ENCODE measurements around the gene ICA1. TPM values are rescaled to one million over a fixed set of nuclear protein-coding genes. Genes with fewer than 3 reads are reported as not detected.

Gene ICA1
- total and polyA plus RNA-seq, 2 experiments from 2014 or later: 45.2 to 83.7 TPM

GRCh38 chr7:8305104-8305503, 43.1 kb upstream of the ICA1 start:
- peaks cover 30% of the 10 kb centered on the region for H3K36me3 Mint-ChIP-seq (ENCODE audit: low read depth)
- ATAC-seq: no peak
- peaks cover 32% of the 10 kb centered on the region for H3K9me3 Mint-ChIP-seq
- Histone ChIP-seq H3K27ac (ENCODE audit: low read depth) (no peak overlapping the region), H3K36me3 (ENCODE audit: insufficient read depth) (no peaks in the 10 kb centered on the region), H3F3A (replicated peaks; ENCODE audit: low read depth) (no peaks in the 10 kb centered on the region), H3K4me1 (ENCODE audit: insufficient read depth) (no peaks in the 10 kb centered on the region), H3K79me2 (replicated peaks; ENCODE audit: insufficient read depth) (no peaks in the 10 kb centered on the region), H3K9me2 (ENCODE audit: insufficient read depth) (no peaks in the 10 kb centered on the region), H3K4me3 (no peak overlapping the region), H4K20me1 (replicated peaks; ENCODE audit: insufficient read depth) (no peaks in the 10 kb centered on the region), H2AFZ (no peak overlapping the region), H3K4me2 (no peak overlapping the region), H3K27me3 (ENCODE audit: insufficient read depth) (no peaks in the 10 kb centered on the region)
- H3K4me1 Mint-ChIP-seq: peaks cover 3% of the 10 kb centered on the region; the same call in 2 of the 3 replicates
- no peaks in the 10 kb centered on the region for H3K27me3 Mint-ChIP-seq (ENCODE audit: insufficient read depth, low read depth, poor library complexity)
- no peak overlapping the region for H3K4me3 Mint-ChIP-seq
- no peak for DNase-seq (ENCODE audit: low spot score)
- no peak overlapping the region for H3K27ac Mint-ChIP-seq
- TF ChIP-seq EZH2 (IDR thresholded peaks at IDR 0.05; ENCODE audit: low read depth, unreplicated experiment) (no peak), EZH2phosphoT487 (IDR thresholded peaks at IDR 0.05; ENCODE audit: unreplicated experiment) (no peak), ETS1 (IDR thresholded peaks at IDR 0.05) (no peak), REST (IDR thresholded peaks at IDR 0.05; ENCODE audit: unreplicated experiment) (no peak), POLR2AphosphoS5 (IDR thresholded peaks at IDR 0.05; ENCODE audit: low read depth) (no peak), STAT1 (IDR thresholded peaks at IDR 0.05; ENCODE audit: unreplicated experiment) (no peak), CREB1 (CRISPR knock-in tag; IDR thresholded peaks at IDR 0.05; ENCODE audit: low read depth) (no peak), CTCF (conservative IDR thresholded peaks at IDR 0.05; ENCODE audit: low read depth in 2 of 2) (no peak), ZNF331 (CRISPR knock-in tag; IDR thresholded peaks at IDR 0.05; ENCODE audit: low read depth) (no peak), JUNB (IDR thresholded peaks at IDR 0.05; ENCODE audit: unreplicated experiment) (no peak), ZNF462 (CRISPR knock-in tag; IDR thresholded peaks at IDR 0.05) (no peak), ZNF114 (CRISPR knock-in tag; IDR thresholded peaks at IDR 0.05) (no peak), NANOG (IDR thresholded peaks at IDR 0.05; ENCODE audit: borderline replicate concordance) (no peak)
